GM19025 (cell line): ENCODE results near the gene BOD1L1.

Experiments used
- ATAC-seq: cut with Tn5 transposase; IDR thresholded peaks from one replicate; pipeline ENCODE4 v1.9.1; 2021; ENCODE audit warnings: mild to moderate bottlenecking, low read depth, moderate library complexity; ENCODE audit not compliant: unreplicated experiment

Gene BOD1L1

DNA sequence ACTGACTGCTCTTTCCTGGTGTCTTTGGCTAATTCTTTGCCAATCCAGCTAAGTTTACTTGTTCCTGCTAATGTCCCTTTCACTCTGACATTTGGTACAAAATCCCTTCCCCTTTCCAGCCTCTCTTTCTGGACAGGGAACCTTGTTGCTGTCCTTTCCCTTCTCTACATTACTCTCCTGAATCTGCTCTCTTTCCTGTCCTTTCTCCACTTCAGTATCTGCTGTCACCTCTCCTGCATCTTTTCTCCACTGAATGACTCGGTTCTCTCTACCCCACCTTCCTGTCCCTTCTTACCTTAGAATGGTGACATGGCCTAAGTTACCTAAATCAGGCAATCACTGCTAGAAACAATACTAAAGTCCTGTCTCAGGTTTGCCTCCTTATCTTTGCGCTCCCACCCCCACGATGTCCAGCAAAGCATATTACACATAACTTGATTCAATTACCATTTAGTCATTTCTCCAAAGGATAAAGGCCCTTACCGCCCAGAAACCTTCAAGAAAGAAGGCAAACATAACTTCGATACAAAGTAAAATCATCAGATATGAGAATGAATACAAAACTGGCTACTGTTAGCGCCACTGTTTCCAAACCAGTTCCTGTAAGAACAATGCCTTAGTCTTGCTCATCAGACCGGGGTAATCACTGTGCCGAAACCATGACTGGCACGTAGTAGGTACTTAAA is 890 bp downstream of the BOD1L1 start:
- ATAC-seq, result no peak

DNA sequence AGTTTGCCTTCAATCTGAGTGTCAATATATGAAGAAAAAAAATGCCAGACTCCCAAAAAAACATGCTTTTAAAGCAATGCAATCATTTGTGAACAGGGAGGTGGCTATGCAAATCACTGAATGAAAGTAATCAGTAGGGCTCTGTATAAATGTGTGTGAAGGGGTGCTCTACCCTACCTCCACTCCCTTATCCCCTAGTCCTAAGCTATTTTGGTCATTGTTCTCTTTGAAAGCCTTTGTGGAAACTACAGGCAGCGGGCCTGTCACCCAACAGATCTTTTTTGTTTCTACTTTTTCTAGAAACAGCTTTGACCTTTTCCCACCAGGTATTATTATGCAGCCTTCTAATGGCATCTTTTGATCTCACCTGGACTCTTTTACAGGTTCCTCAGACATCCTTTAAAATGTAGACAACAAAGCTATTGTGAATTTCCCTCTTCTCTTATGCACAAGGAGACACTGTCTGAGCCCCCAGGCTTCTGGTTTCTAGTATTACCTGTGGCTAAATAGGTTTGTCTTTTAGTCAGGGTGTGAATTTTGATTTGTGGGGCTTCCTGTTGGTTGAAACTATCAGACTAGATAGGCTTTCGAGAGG is 9.2 kb downstream of the BOD1L1 start:
- ATAC-seq, result no peak

DNA sequence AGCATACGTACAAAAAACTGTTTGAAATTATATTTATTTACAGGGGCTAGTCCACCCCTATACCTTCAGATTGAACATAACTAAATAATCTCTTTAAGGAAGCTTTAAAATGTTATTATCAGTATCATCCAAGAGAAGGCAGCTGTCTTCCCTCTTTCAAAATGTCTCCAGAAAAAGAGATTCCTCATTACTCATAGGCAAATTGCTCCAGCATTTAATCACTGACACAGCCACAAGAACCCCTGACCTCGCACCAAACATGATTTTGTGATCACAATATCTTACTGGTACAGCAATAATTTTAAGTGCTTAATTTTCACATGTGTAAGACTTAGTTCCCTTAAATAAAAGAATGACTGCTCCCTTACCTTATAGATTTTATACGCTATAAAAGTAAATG is 9.7 kb downstream of the BOD1L1 start:
- ATAC-seq, result no peak

DNA sequence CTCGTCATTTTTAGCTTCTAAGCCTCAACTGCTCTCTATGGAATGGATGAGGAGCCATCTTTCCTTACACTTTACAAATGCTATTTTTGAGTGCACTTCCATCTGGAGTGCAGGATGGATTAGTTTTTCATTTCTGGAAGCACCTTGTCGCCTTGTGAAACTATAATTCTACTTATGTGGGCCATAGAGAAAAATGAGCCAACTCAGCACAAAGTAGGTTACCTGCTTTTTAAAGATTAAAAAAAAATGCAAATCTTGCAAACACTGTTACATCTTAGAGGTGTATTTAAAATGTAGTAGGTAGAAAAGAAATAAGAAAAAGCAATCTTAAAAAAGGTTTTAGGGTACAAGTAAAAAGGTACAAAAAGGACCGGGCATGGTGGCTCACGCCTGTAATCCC is 10.9 kb downstream of the BOD1L1 start:
- no peak for ATAC-seq

DNA sequence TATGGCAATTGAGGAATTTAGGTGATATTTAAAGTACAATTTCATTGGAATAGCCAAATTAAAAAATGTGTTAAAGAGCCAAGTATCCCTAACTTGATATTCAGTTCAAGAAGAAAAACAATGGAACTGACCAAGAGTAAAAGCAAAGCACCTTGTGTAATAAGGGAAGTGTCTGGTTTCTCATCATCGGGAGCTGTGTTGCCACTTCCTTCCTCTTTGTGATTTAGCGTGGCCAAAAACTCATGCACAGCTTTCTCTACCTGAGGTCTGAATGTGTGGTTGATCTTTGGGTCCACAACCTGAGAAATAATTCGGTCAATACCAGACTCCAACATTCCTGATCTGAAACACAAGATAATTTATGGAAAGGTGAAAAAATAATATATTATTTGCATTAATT is 12.4 kb downstream of the BOD1L1 start:
- no peak for ATAC-seq

DNA sequence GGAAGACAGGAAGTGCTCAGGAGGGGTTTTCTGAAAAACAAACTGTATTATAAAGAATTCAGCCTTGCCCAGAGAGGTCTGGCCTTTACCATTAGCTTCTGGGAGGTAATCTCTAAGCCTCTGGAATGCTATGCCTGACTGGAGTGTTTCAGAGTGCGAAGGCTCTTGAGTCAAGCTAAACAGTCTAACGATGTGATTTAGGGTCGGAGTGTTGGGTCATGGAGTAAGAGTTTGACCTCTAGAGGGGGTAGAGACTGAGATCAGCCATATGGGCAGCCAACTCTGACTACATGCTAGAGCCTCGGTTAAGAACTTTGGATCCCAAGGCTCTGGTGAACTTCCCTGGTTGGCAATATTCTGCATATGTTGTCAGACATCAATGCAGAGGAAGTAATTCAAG is 15.0 kb downstream of the BOD1L1 start:
- ATAC-seq, result no peak

DNA sequence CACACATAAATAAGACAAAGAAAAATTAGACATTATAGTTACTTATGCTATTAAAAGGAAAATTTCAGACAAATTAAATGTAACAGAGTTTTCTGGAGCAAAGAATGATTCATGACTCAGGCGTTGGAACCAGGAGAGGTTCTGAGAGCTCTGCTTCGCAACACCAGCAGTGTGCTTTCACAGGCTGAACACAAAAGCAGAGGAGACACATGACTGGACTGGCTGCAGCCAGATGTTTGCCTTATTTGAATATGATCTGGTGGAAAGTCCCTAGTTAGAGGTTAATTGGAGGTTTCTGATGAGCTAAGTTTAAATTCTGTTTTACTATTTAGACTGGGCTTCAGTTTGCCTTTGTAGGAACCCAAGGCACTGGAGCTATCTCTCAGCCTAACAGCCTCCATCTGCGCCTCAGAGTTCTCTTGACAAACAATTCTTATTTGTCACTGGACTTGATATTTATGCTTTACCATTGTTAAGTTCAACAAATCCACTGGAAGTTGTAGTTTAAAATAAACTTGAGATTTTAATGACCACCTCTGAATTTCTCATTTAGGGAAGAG is 16.2 kb downstream of the BOD1L1 start:
- ATAC-seq, result peak; percentile 97

DNA sequence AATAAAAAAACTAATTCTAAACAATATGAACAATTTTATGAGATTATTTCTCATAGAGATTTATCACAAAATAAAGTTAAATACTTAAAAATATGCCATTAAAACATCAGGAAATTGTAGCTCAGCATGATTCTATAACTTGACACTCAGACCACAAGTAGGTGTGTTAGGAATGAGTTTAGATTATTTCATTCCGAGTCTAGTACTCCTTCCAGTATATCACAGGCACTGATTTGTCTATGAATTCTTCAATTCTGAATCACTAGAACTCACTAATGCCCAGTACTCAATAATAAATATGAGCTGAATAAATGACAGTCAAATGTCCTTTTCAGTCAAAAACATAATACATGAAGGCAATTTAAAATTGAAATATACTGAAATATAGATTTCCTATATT is 22.2 kb downstream of the BOD1L1 start:
- no peak for ATAC-seq

DNA sequence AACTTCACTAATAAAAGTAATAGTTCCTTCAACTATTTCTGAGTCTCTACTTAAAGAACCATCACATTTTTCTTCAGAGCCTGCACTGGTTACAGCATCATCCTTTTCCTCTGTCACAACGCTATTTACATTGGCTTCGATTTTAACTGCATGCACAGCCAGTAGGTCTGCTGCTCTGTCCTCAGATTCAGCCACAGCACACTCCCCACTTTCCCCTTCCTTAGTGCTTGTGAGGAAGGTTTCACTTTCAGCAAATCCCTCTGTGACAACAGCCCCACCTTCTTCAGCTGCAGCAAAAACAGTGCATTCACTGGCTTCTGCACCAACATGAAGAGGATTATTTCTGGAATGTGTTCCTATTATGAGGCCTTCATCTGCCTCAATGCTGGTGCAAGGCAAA is 25.7 kb downstream of the BOD1L1 start:
- ATAC-seq, result no peak

DNA sequence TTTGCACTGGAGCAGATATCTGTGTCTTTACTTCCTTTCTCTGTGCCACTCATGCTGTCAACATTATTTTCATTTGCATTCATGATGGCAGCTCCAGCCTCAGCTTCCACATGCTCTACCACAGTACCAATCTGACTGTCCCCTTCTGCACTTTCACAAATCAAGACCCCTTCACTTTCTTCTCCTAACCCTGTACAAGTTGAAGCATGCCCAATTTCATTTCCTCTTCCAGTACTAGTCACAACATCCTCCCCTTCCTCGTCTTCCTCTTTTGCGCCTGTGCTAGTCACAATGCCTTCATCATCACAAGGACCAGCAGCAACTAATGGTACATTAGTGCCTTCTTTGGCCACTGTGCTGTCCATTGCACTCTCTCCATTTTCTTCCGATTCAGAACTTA is 26.5 kb downstream of the BOD1L1 start:
- ATAC-seq, result peak; percentile 49

DNA sequence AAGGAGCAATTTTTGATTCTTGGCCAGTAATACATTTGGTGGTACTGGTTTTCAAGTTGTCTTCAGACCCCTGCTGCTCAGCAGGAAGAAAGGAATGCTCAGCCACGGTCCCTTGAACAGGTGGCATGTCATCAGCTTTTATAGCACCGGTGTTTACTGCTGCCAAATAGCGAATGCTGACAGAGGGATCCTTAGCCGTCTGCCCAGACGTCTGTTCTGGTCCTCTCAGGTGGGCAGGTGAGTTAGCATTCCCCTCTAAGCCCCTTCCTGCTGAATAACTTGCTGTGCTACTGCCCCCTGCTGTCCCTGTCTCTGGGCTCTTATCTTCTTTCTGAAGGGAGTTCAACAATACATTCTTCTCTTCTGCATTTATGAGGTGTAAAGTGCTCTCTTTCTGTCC is 28.4 kb downstream of the BOD1L1 start:
- no peak for ATAC-seq

DNA sequence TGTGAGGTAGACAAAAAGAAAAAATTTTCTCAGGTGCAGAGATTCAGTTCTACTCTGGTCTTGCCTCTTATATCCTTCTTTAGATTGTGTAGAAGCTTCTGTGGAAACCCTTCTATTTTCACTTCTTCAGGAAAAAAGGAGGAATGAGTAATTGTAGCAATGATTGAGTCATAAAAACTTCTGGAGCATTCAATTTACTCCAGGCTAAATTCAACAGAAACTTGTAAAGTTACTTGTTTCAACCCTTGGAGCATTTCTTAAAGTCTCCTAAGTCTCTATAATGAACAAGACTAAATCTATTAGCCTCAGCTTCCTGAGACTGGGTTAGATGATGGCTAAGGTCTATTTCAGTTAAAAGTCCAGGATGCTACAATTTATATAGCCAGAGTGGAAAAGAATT is 29.9 kb downstream of the BOD1L1 start:
- ATAC-seq, result no peak

DNA sequence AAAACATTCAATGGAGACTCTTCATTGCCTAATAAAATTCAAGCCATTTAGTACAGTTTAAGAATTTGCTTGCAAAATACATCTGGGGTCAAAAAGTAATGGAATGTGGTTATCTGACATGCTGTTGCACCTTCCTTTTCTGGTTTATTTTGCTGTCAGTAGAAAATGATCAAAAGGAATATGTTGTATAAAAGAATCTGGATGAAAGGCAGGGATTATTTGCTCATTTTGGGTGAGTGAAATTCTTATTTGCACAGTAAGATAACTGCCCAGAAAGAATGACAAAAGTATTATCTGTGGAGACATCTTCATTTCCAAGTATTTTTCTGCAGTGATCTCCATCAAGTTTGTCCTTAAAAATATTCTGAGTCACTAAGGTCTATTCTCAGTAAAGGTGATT is 30.4 kb downstream of the BOD1L1 start:
- no peak for ATAC-seq

DNA sequence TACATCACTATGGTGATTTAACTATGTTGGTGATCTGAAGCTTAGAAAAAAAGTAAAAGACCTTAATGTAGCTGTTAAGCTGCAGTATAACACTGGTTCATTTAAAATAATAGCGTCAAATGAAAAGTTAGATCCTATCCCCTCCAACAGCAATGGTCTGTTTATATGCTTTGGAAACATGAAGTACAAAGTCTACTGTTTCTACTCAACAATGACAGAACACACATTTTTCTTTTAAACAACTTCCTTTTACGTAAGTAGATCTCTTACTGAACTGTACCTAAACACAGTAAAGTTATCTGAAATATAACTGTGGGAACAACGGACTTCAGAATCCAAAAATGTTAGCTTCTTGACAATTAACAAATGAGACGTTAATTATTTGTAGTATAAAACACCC is 35.3 kb downstream of the BOD1L1 start:
- ATAC-seq, result no peak

DNA sequence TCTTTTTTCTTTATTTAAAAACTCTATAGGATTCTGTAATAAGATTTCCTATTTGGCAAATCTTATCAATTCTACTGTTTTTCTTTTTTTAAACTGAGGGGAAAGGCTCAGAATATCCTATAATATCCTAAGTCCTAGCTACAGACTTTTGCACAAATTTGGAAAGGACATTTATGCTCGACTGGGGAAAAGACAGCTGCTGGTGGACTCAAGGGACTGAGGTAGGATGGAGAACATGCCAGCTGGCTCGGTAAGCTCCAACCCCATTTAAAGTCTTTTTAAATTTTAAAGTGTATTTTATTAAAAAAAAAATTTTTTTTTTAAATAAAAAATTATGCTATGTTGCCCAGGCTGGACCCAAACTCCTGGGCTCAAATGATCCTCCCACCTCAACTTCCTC is 36.8 kb downstream of the BOD1L1 start:
- ATAC-seq, result no peak

DNA sequence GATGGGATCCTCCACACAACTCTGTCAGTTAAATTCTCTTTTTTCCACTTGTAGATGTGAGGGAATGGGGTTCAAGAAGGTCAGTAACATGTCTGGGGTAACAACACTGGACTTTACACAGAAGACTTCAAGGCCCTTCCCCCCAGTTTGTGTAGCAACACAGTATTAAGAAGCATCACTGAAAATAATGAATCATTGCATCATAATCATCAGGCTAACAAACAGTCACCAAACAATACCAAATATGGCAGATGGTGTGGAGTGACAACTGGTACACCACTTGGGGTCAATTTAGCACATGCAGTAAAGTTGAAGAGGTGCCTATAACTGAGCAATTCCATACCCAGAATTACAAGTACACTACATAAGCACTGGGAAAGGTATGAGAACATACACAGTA is 38.6 kb downstream of the BOD1L1 start:
- ATAC-seq, result no peak

DNA sequence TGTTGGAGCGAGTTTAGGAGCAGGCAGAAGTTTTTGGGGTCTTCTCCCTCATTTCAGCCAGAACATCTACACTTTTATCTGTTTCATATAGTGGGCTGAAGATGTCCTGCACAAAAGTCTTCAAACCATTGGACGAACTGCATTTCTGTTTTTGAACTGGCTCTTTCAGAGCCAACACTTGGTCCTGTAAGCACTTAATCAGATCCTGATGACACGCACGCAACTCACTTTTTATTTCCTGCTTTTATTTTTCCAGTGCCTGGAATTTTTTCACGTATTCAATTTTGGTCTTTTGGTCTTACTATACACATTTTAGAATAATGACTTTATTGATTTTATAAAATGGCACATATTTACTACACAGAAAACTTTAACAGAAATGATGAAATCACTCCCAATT is 43.0 kb downstream of the BOD1L1 start:
- no peak for ATAC-seq

DNA sequence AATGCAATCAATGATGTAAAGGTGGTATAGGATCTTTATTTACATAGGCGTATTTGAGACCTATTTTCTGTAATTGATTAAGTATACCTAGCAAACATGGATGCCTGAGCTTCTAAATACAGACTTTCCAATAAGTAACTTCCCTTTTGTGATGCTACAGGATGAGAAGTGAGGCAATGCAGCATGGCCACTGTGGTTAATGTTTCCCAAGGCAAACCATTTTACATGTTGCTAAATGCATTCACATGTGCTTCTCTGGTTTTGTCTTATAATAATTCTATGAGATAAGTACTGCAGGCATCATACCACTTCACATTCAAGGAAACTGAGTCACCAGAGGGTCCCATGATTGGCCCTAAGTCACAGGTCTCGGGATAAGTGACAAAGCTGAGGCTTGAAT is 47.5 kb downstream of the BOD1L1 start:
- ATAC-seq, result no peak

DNA sequence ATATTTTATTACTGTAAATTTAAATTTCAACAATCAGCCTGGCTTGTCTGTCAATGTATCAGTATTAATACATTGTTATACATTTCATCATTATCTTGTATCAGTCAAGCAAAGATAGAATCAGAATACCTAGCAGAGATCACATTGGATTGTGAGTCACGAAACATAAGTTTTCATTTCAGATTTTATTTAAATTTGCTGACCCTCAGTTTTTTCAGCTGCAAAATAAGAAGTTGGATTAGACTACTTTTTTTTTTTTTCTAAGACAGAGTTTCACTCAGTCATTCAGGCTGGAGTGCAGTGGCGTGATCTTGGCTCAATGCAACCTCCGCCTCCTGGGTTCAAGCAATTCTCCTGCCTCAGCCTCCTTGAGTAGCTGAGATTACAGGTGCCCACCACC is 49.9 kb downstream of the BOD1L1 start:
- ATAC-seq, result no peak

DNA sequence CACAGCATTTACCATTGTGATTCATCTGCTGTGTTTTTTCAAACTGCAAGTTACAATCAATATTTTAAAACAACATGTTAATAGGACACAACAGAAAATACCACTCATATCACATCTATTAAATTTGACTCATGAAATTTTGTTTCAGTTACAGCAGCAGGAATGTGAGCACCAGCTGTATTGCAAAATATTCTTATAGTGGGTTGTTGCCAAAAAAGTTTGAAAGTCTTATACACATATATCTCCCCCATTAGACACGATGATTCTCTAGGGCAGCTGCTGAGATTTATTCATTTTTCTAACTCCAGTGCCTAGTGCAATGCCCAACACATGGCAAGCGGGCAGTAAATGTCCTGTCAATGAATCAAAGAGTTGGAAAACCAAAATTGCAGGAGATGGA is 56.6 kb downstream of the BOD1L1 start:
- no peak for ATAC-seq

DNA sequence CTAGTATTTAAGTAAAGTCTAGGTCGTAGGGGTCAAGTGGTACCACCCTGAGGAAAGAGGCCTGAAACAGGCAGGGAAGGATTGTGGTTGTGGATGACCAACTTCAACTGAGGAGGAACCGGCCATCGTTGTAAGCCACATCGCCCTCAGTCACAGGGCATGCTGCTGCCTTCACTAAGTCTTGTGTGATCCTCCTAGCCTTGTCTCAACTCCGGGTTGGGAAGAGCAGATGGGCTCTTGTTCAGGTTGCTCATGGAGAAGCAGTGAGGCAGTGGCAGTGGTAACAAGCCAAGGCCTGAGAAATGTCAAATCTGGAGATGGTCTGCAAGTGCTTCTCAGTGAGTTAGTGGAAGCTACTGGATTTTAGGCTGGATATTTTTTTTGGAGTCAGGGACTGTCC is 60.4 kb downstream of the BOD1L1 start:
- ATAC-seq, result no peak

DNA sequence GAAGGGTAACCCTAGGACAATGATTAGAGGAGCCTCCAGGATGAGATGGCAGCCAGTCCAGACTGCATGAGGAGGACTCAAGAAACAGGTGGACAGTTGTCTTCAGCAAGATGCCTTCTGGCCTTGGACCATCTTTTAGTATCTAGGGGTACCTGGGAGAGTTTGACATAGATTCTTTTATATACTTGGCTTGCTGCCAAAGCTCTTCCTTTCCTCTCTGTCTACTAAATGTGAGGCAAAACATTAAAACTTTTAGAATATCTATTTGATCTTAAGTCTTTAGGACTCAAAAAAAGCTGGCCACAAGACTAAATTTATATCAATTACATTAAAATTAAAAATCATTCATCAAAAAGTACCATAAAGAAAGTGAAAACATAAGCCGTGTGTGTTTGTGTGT is 64.6 kb downstream of the BOD1L1 start:
- ATAC-seq, result no peak
